Esophagus squamous epithelium (tissue), 4 donors: ENCODE results near the gene RGS8.

Experiments
- POLR2A ChIP-seq, 4 donors: fragments of 450-650 bp; IDR thresholded peaks; one replicate each; pipeline ENCODE4 v1.6.1; 2017; ENCODE audit warnings: antibody characterized with exemption in 4 of 4, mild to moderate bottlenecking in 4 of 4, moderate library complexity in 3 of 4
- TF ChIP-seq, protein P1 (sequence below), 6 experiments: fragments of 450-650 bp in 4 of 6; fragments of 200-600 bp in 2 of 6; sonication (generic) in 2 of 6; IDR thresholded peaks; one replicate each; pipeline ENCODE4 v1.5.1; 2016 to 2019; ENCODE audit warnings: antibody characterized with exemption in 6 of 6, mild to moderate bottlenecking in 4 of 6, moderate library complexity in 4 of 6

DNA sequence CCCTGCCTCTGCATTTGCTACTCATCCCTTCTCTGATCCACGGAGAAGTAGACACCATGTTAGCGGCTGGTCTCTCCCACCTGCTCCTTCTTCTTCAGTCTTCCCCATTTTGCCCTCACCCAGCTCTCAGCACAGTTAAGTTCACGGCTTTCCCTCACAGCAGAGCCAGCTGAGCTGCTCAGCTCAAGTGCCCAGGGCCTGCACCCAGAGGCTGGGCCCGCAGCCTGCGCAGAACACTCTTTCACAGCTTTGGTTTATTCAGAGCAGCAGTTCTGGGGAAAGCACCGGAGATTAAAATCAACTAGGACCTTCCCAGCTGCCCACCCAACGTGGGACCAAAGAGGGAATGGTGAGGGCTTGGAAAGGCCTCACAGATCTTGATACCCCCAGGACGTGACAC, 41.9 kb downstream of the RGS8 start:
- no peak for TF ChIP-seq POLR2A (IDR thresholded peaks at IDR 0.05)
- TF ChIP-seq, protein P1, sequence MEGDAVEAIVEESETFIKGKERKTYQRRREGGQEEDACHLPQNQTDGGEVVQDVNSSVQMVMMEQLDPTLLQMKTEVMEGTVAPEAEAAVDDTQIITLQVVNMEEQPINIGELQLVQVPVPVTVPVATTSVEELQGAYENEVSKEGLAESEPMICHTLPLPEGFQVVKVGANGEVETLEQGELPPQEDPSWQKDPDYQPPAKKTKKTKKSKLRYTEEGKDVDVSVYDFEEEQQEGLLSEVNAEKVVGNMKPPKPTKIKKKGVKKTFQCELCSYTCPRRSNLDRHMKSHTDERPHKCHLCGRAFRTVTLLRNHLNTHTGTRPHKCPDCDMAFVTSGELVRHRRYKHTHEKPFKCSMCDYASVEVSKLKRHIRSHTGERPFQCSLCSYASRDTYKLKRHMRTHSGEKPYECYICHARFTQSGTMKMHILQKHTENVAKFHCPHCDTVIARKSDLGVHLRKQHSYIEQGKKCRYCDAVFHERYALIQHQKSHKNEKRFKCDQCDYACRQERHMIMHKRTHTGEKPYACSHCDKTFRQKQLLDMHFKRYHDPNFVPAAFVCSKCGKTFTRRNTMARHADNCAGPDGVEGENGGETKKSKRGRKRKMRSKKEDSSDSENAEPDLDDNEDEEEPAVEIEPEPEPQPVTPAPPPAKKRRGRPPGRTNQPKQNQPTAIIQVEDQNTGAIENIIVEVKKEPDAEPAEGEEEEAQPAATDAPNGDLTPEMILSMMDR (IDR thresholded peaks at IDR 0.05) = no peak
